SU-DHL-6 (cell line): ENCODE measurements around the gene GFRA4.

Source experiments
- H2AFZ ChIP-seq: fragments of 200-600 bp; sonication (generic); 2 replicates; pipeline ENCODE4 v1.6.1; 2014; ENCODE audit warnings: low read depth, mild to moderate bottlenecking, moderate library complexity, mixed read lengths, antibody characterized with exemption, low read length; ENCODE audit not compliant: severe bottlenecking
- H3F3A ChIP-seq: fragments of 200-600 bp; shearing (Covaris generic); 2 replicates; pipeline ENCODE4 v1.6.0; 2016; ENCODE audit warnings: antibody characterized with exemption, mild to moderate bottlenecking; ENCODE audit not compliant: insufficient read depth
- H3K27ac ChIP-seq: fragments of 200-600 bp; sonication (generic); 2 replicates; pipeline ENCODE4 v1.5.1; 2016; ENCODE audit warnings: low read depth, mild to moderate bottlenecking, low read length, moderate library complexity, mixed read lengths
- H3K27me3 ChIP-seq: fragments of 200-600 bp; sonication (generic), shearing (Covaris generic); 2 replicates; pipeline ENCODE4 v1.6.0; 2014; ENCODE audit warnings: mild to moderate bottlenecking, low read length
- H3K36me3 ChIP-seq: fragments of 200-600 bp; sonication (generic); 2 replicates; pipeline ENCODE4 v1.6.1; 2014; ENCODE audit warnings: mild to moderate bottlenecking, low read length, mixed read lengths
- H3K4me2 ChIP-seq: fragments of 300-600, 200-600 bp; shearing (Covaris generic), sonication (generic); 2 replicates; pipeline ENCODE4 v1.6.0; 2014; ENCODE audit warnings: low read length, low read depth, mild to moderate bottlenecking; ENCODE audit not compliant: poor library complexity, severe bottlenecking
- H3K4me3 ChIP-seq: fragments of 200-600 bp; sonication (generic); 2 replicates; pipeline ENCODE4 v1.5.1; 2014; ENCODE audit warnings: antibody characterized with exemption, low read length, mild to moderate bottlenecking, mixed read lengths; ENCODE audit not compliant: insufficient read depth, poor library complexity, severe bottlenecking
- H3K79me2 ChIP-seq: fragments of 200-600 bp; sonication (generic); 2 replicates; pipeline ENCODE4 v1.6.1; 2014; ENCODE audit warnings: mild to moderate bottlenecking, low read length, moderate library complexity; ENCODE audit not compliant: insufficient read depth
- H3K9ac ChIP-seq: fragments of 200-600 bp; sonication (generic); 2 replicates; pipeline ENCODE4 v1.7.0; 2014; ENCODE audit warnings: mild to moderate bottlenecking, low read length
- H3K9me2 ChIP-seq: fragments of 200-600 bp; sonication (generic); replicated peaks from 2 replicates; pipeline ENCODE4 v1.6.1; 2014; ENCODE audit warnings: low read length; ENCODE audit not compliant: insufficient read depth
- H3K9me3 ChIP-seq: fragments of 200-600 bp; sonication (generic); 2 replicates; pipeline ENCODE4 v1.6.1; 2014; ENCODE audit warnings: low read length, mixed read lengths; ENCODE audit not compliant: insufficient read depth
- H4K20me1 ChIP-seq: fragments of 200-600 bp; sonication (generic); 2 replicates; pipeline ENCODE4 v1.6.1; 2014; ENCODE audit warnings: low read depth, mild to moderate bottlenecking, antibody characterized with exemption, low read length, moderate library complexity, mixed read lengths
- EZH2phosphoT487 ChIP-seq: fragments of 200-600 bp; sonication (generic), shearing (Covaris generic); conservative IDR thresholded peaks from 2 replicates; pipeline ENCODE4 v1.6.1; 2018; ENCODE audit warnings: mild to moderate bottlenecking, antibody characterized with exemption, low read length, moderate library complexity, mixed read lengths
- TF ChIP-seq, protein P1 (sequence below): fragments of 200-600 bp; sonication (generic); IDR thresholded peaks from one replicate; pipeline ENCODE4 v1.5.1; 2017; ENCODE audit warnings: antibody characterized with exemption, mild to moderate bottlenecking, low read length, moderate library complexity; ENCODE audit not compliant: insufficient read depth, poor library complexity, severe bottlenecking

GFRA4 gene

DNA sequence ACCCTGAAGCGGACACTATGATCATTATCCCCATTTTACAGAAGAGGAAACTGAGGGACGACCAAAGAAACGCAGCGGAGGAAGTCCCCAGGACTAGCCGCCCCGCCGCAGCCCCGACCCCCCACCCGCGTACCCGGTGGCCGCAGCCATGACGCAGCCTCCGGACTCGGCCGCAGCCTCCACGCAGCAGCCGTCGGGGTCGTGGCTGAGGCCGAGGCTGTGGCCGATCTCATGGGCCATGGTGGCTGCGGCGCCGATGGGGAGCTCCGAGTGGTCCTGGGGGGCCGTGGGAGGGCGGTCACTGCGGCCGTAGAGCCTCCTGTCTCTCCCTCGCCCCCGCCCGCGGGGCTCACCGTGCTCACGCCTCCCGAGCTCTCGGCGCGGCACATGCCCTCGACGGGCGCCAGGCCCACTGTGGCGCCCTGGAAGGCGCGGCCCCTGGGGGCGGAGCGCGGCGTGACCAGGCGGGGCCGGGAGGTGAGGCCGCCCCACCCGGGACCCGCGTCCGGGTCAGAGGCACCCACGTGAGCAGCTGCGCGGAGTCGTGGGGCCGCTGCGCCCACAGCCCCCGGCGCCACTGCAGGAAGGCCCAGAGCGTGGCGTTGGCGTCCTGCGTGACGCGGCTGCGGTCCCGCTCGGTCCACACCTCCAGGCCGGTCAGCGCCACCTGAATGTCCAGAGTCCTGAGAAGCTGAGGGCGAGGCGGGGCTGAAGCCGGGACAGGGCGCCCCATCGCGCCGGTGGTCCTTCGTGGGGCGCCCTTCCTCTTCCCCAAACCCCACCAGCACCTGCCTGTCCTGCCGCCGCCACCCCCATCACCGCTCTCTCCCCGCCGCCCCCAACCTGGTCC lies 10.2 kb upstream of the GFRA4 start:
- no peak overlapping the region for H3K4me2 ChIP-seq
- no peaks in the 10 kb centered on the region for H3K9me3 ChIP-seq
- no peaks in the 10 kb centered on the region for H3K36me3 ChIP-seq
- H4K20me1 ChIP-seq, result no peaks in the 10 kb centered on the region
- no peak for TF ChIP-seq EZH2phosphoT487
- TF ChIP-seq, protein P1, sequence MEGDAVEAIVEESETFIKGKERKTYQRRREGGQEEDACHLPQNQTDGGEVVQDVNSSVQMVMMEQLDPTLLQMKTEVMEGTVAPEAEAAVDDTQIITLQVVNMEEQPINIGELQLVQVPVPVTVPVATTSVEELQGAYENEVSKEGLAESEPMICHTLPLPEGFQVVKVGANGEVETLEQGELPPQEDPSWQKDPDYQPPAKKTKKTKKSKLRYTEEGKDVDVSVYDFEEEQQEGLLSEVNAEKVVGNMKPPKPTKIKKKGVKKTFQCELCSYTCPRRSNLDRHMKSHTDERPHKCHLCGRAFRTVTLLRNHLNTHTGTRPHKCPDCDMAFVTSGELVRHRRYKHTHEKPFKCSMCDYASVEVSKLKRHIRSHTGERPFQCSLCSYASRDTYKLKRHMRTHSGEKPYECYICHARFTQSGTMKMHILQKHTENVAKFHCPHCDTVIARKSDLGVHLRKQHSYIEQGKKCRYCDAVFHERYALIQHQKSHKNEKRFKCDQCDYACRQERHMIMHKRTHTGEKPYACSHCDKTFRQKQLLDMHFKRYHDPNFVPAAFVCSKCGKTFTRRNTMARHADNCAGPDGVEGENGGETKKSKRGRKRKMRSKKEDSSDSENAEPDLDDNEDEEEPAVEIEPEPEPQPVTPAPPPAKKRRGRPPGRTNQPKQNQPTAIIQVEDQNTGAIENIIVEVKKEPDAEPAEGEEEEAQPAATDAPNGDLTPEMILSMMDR, result no peak
- no peaks in the 10 kb centered on the region for H3K27me3 ChIP-seq
- no peaks in the 10 kb centered on the region for H3K79me2 ChIP-seq
- no peak overlapping the region for H2AFZ ChIP-seq
- H3K9me2 ChIP-seq, result no peaks in the 10 kb centered on the region
- no peak overlapping the region for H3K27ac ChIP-seq
- no peaks in the 10 kb centered on the region for H3F3A ChIP-seq
- H3K9ac ChIP-seq, result no peak overlapping the region
- H3K4me3 ChIP-seq, result no peak overlapping the region

- Histone ChIP-seq H3K4me3 (no peak overlapping the region), H3F3A (no peaks in the 10 kb centered on the region), H3K4me2 (no peak overlapping the region), H3K27me3 (no peaks in the 10 kb centered on the region), H3K79me2 (no peaks in the 10 kb centered on the region), H4K20me1 (no peaks in the 10 kb centered on the region), H3K9me3 (no peaks in the 10 kb centered on the region), H3K9me2 (no peaks in the 10 kb centered on the region), H2AFZ (no peak overlapping the region), H3K27ac (no peak overlapping the region), H3K36me3 (no peaks in the 10 kb centered on the region), H3K9ac (no peak overlapping the region)
- TF ChIP-seq EZH2phosphoT487, result no peak
- TF ChIP-seq, protein P1, result no peak
Observed at GRCh38 chr20:3672547-3673171, 9.5 kb upstream of the GFRA4 start.

DNA sequence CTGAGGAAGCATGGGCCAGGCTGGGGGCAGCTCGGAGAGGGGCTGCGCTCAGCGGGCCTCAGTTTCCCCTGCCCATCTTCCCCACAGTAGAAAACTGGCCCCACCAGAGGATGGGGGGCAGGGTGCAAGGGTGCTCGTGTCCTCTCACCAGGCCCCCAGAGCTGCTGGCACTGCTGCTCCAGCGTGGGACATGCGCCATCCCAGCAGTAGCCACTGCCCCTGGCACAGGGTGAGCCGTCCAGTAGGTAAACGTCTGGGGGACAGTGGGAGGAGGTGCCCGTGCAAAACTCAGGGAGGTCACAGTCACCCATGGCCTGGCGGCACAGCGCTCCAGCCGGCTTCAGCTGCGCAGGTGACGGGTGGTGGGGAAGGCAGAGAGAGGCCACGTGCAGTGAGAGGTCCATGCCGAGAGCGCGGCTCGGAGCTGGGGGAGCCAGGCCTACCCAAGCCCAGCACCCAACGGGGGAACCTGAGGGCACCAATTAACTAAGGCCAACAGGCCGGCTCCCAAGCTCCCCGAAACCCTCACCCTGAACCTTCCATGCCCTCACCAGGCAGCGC lies 8.9 kb upstream of the GFRA4 start:
- Histone ChIP-seq H4K20me1 (no peaks in the 10 kb centered on the region), H3K9ac (no peak overlapping the region), H3K9me3 (no peaks in the 10 kb centered on the region), H3K9me2 (no peaks in the 10 kb centered on the region), H3K79me2 (no peaks in the 10 kb centered on the region), H3K27ac (no peak overlapping the region), H3K4me2 (no peak overlapping the region), H3K27me3 (no peaks in the 10 kb centered on the region), H2AFZ (no peak overlapping the region), H3F3A (no peaks in the 10 kb centered on the region), H3K4me3 (no peak overlapping the region), H3K36me3 (no peaks in the 10 kb centered on the region)
- no peak for TF ChIP-seq EZH2phosphoT487
- TF ChIP-seq, protein P1, result no peak
